Upper lobe of right lung (tissue), 1 donor: ENCODE measurements around the gene NBAS. TPM values are rescaled to one million over a fixed set of nuclear protein-coding genes. Genes with fewer than 3 reads are reported as not detected.
A peak's percentile ranks its signal among the peaks of the same experiment; 100 is the strongest.
"Not testable (repeated sequence)": the region's sequence is repeated elsewhere in the genome, so short reads cannot be mapped to it uniquely, and the experiment has no call there.

Experiments used
- ATAC-seq: fragments of 200-7000 bp; cut with Tn5 transposase; one replicate; pipeline ENCODE4 v1.9.1; 2020; ENCODE audit warnings: mild to moderate bottlenecking, moderate library complexity
- DNase-seq: peaks from one replicate; pipeline ENCODE4 v3.0.0-alpha.2; 2020
- H3K27ac ChIP-seq: fragments of 200-600 bp; one replicate; pipeline ENCODE4 v1.8.0; 2022
- H3K27me3 ChIP-seq: fragments of 200-600 bp; one replicate; pipeline ENCODE4 v1.8.0; 2022; ENCODE audit warnings: mild to moderate bottlenecking
- H3K36me3 ChIP-seq: fragments of 200-600 bp; one replicate; pipeline ENCODE4 v1.8.0; 2022
- H3K4me1 ChIP-seq: fragments of 200-600 bp; one replicate; pipeline ENCODE4 v1.8.0; 2022
- H3K4me3 ChIP-seq: fragments of 200-600 bp; one replicate; pipeline ENCODE4 v1.8.0; 2022; ENCODE audit warnings: mild to moderate bottlenecking
- H3K9me3 ChIP-seq: fragments of 200-600 bp; one replicate; pipeline ENCODE4 v1.8.0; 2022
- intact Hi-C: fragments of 100-400 bp; cut with DNase I; formaldehyde crosslinking; loops from one replicate; pipeline ENCODE4 v1.11.0; 2022
- total RNA-seq: library from RNA; stranded (reverse); fragmentation: NEBNext Ultra II Directional; extraction: Animal tissue kit (Norgen Biotek cat#: 25700); gene quantifications from one replicate; pipeline ENCODE4 v1.2.1, GENCODE V29; 2021
- TF ChIP-seq, protein P1 (sequence below): fragments of 200-600 bp; IDR thresholded peaks from one replicate; pipeline ENCODE4 v1.8.0; 2022; ENCODE audit warnings: antibody characterized with exemption
- donor health status: DM: no; HTN: yes; CAD: no; lungs with severe emphysema.

NBAS gene
- total RNA-seq, 1 donor from 2014 or later, result 38.8 TPM

- TF ChIP-seq, protein P1, sequence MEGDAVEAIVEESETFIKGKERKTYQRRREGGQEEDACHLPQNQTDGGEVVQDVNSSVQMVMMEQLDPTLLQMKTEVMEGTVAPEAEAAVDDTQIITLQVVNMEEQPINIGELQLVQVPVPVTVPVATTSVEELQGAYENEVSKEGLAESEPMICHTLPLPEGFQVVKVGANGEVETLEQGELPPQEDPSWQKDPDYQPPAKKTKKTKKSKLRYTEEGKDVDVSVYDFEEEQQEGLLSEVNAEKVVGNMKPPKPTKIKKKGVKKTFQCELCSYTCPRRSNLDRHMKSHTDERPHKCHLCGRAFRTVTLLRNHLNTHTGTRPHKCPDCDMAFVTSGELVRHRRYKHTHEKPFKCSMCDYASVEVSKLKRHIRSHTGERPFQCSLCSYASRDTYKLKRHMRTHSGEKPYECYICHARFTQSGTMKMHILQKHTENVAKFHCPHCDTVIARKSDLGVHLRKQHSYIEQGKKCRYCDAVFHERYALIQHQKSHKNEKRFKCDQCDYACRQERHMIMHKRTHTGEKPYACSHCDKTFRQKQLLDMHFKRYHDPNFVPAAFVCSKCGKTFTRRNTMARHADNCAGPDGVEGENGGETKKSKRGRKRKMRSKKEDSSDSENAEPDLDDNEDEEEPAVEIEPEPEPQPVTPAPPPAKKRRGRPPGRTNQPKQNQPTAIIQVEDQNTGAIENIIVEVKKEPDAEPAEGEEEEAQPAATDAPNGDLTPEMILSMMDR, result no peak
- no peak for DNase-seq
- H3K4me3 ChIP-seq, result no peak overlapping the region
- H3K4me1 ChIP-seq, result no peaks in the 10 kb centered on the region
- H3K27ac ChIP-seq, result no peak overlapping the region
- intact Hi-C loops, result no loop called here
- no peak for ATAC-seq
- H3K27me3 ChIP-seq, result no peaks in the 10 kb centered on the region
- no peaks in the 10 kb centered on the region for H3K9me3 ChIP-seq
- H3K36me3 ChIP-seq, result no peaks in the 10 kb centered on the region
Measured at GRCh38 chr2:15253835-15254286, 307.3 kb downstream of the NBAS start.

- TF ChIP-seq, protein P1, result no peak
- no peaks in the 10 kb centered on the region for H3K4me1 ChIP-seq
- H3K27ac ChIP-seq, result no peak overlapping the region
- intact Hi-C loops, result no loop called here
- no peak overlapping the region for H3K4me3 ChIP-seq
- no peaks in the 10 kb centered on the region for H3K36me3 ChIP-seq
- H3K27me3 ChIP-seq, result no peaks in the 10 kb centered on the region
- H3K9me3 ChIP-seq, result no peaks in the 10 kb centered on the region
- DNase-seq (no peak), ATAC-seq (no peak)
Measured at GRCh38 chr2:15253247-15253646, 307.9 kb downstream of the NBAS start.

- Histone ChIP-seq H3K36me3 (no peaks in the 10 kb centered on the region), H3K4me3 (no peak overlapping the region), H3K27me3 (no peaks in the 10 kb centered on the region), H3K9me3 (no peaks in the 10 kb centered on the region), H3K27ac (no peak overlapping the region), H3K4me1 (no peaks in the 10 kb centered on the region)
- ATAC-seq, result no peak
- DNase-seq, result no peak
- intact Hi-C loops, result no loop called here
- TF ChIP-seq, protein P1, result no peak
Measured at GRCh38 chr2:15251753-15252152, 309.4 kb downstream of the NBAS start.

GRCh38 chr2:15250946-15251345 is 310.2 kb downstream of the NBAS start:
- DNase-seq, H3K27me3 ChIP-seq, H3K4me3 ChIP-seq, H3K36me3 ChIP-seq, ATAC-seq, H3K9me3 ChIP-seq, H3K4me1 ChIP-seq, intact Hi-C loops, H3K27ac ChIP-seq: not testable (repeated sequence)

DNA sequence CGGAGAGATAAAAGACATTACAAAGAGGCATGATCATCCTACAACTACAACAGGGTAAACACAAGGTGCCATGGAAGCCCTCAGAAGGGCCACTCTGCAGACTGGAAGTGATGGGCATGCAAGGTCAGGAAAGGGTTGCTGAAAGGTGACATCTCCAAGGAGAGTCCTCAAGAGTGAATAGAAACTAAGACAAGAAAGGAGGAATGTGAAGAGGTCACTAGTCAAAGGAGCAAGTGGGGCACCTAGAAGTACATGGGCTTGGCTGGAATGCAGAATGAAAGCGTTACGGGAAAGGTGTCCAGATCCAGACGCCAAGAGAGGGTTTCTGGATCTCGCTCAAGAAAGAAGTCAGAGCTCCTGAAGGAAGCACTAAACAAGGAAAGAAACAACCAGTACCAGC is 314.3 kb downstream of the NBAS start:
- no peaks in the 10 kb centered on the region for H3K27me3 ChIP-seq
- H3K9me3 ChIP-seq, result no peaks in the 10 kb centered on the region
- DNase-seq (no peak), ATAC-seq (peak; percentile 94)
- intact Hi-C loops, result no loop called here
- no peak overlapping the region for H3K27ac ChIP-seq
- H3K4me3 ChIP-seq, result no peak overlapping the region
- no peaks in the 10 kb centered on the region for H3K36me3 ChIP-seq
- TF ChIP-seq, protein P1, result no peak
- no peaks in the 10 kb centered on the region for H3K4me1 ChIP-seq

DNA sequence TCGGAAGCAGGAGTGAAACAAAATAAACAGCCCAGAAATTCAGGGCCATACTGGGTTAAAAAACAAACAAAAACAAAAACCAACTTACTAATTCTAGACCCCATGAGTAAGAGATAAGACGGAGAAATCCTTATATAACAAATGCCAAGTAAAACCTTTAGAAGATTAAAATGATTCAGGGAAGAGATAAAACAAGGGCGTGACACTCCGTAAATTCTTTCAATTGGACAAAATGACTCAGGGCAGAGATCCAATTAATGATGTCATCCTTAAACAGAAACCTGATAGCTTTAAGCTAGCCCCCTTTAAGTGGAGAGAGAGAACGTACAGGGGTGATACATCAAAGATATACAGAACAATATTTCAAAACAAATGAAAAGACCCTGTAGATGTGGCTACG is 317.4 kb downstream of the NBAS start:
- no peaks in the 10 kb centered on the region for H3K4me1 ChIP-seq
- intact Hi-C loops, result no loop called here
- H3K4me3 ChIP-seq, result no peak overlapping the region
- no peaks in the 10 kb centered on the region for H3K27me3 ChIP-seq
- DNase-seq (no peak), ATAC-seq (no peak)
- no peaks in the 10 kb centered on the region for H3K9me3 ChIP-seq
- TF ChIP-seq, protein P1, result no peak
- no peaks in the 10 kb centered on the region for H3K36me3 ChIP-seq
- no peak overlapping the region for H3K27ac ChIP-seq
